CD4-positive, CD25-positive, alpha-beta regulatory T cell (primary cell): Measurements from ENCODE around the gene ITGB1. TPM values are rescaled to one million over a fixed set of nuclear protein-coding genes. Genes with fewer than 3 reads are reported as not detected.
"Not testable (repeated sequence)": the region's sequence is repeated elsewhere in the genome, so short reads cannot be mapped to it uniquely, and the experiment has no call there.

Experiments used
- ATAC-seq, 2 donors: fragments of 150-1000 bp; cut with Tn5 transposase; one replicate each; pipeline ENCODE4 v1.10.0; 2021; ENCODE audit warnings: low read depth in 2 of 2, moderate number of reproducible peaks in 2 of 2, moderate library complexity in 1 of 2
- DNase-seq, 3 donors: peaks; one replicate each; pipeline versions ENCODE4 v3.0.0 to v3.0.0-alpha.2; 2012 to 2022; ENCODE audit warnings: mixed read lengths in 1 of 3
- H3K27ac ChIP-seq: one replicate; pipeline ENCODE4 v1.7.0; 2013; ENCODE audit warnings: mild to moderate bottlenecking, low read length; ENCODE audit not compliant: insufficient read depth, poor library complexity, severe bottlenecking
- H3K27me3 ChIP-seq: one replicate; pipeline ENCODE4 v1.7.0; 2013; ENCODE audit warnings: low read length; ENCODE audit not compliant: control insufficient read depth, insufficient read depth
- H3K36me3 ChIP-seq: one replicate; pipeline ENCODE4 v1.7.0; 2013; ENCODE audit warnings: mild to moderate bottlenecking, low read length, moderate library complexity; ENCODE audit not compliant: control insufficient read depth, insufficient read depth
- H3K4me1 ChIP-seq: 2 replicates; pipeline ENCODE4 v1.7.0; 2013; ENCODE audit warnings: mild to moderate bottlenecking, low read length; ENCODE audit not compliant: insufficient read depth, control insufficient read depth, poor library complexity, severe bottlenecking
- H3K4me3 ChIP-seq: one replicate; pipeline ENCODE4 v1.7.0; 2013; ENCODE audit warnings: low read depth, mild to moderate bottlenecking, low read length, moderate library complexity
- H3K9me3 ChIP-seq, 2 experiments: 1 replicate in 1 of 2; 2 replicates in 1 of 2; pipeline ENCODE4 v1.7.0; 2013; ENCODE audit warnings: low read length in 2 of 2, mild to moderate bottlenecking in 1 of 2, moderate library complexity in 1 of 2; ENCODE audit not compliant: control insufficient read depth in 2 of 2
- H3K27ac Mint-ChIP-seq, 3 donors: one replicate each; pipeline ENCODE4 v1.8.0; 2020 to 2022; ENCODE audit warnings: mild to moderate bottlenecking in 3 of 3, mixed read lengths in 3 of 3, moderate library complexity in 2 of 3
- H3K27me3 Mint-ChIP-seq: one replicate; pipeline ENCODE4 v1.8.0; 2022; ENCODE audit warnings: mild to moderate bottlenecking, mixed read lengths
- H3K36me3 Mint-ChIP-seq: one replicate; pipeline ENCODE4 v1.8.0; 2020; ENCODE audit warnings: mixed read lengths
- H3K4me1 Mint-ChIP-seq, 4 donors: one replicate each; pipeline ENCODE4 v1.8.0; 2020 to 2022; ENCODE audit warnings: mixed read lengths in 4 of 4, mild to moderate bottlenecking in 1 of 4
- H3K4me3 Mint-ChIP-seq, 4 donors: one replicate each; pipeline ENCODE4 v1.8.0; 2020 to 2022; ENCODE audit warnings: mild to moderate bottlenecking in 4 of 4, mixed read lengths in 4 of 4, moderate library complexity in 3 of 4
- H3K9me3 Mint-ChIP-seq, 7 donors: one replicate each; pipeline ENCODE4 v1.8.0; 2020 to 2022; ENCODE audit warnings: mixed read lengths in 7 of 7, mild to moderate bottlenecking in 3 of 7, moderate library complexity in 2 of 7
- polyA plus RNA-seq, 4 donors: library from polyadenylated mRNA; unstranded; fragments of 300-500 nt; fragmentation: Illumina TruSeq; gene quantifications; one replicate each; pipeline ENCODE4 v1.2.3, GENCODE V29; 2021
- total RNA-seq: library from RNA; stranded (reverse); gene quantifications from one replicate; pipeline ENCODE4 v1.2.3, GENCODE V29; 2022

The ITGB1 gene
- total and polyA plus RNA-seq, 5 donors from 2014 or later, result 360 to 577 (median 524) TPM

- H3K27me3 Mint-ChIP-seq, result no peaks in the 10 kb centered on the region
- no peak for ATAC-seq
- peaks cover 13 to 24% (median 20%) of the 10 kb centered on the region in 4 donors for H3K4me1 Mint-ChIP-seq
- peaks cover 0 to 3% (median 0%) of the 10 kb centered on the region in 7 donors for H3K9me3 Mint-ChIP-seq
- H3K36me3 ChIP-seq, result peaks cover 81% of the 10 kb centered on the region
- no peaks in the 10 kb centered on the region for H3K4me1 ChIP-seq
- H3K27ac ChIP-seq, result no peak overlapping the region
- H3K4me3 Mint-ChIP-seq, result no peak overlapping the region
- H3K27me3 ChIP-seq, result no peaks in the 10 kb centered on the region
- peak overlapping the region in 2 of 3 donors; percentile 22 to 61 for H3K27ac Mint-ChIP-seq
- peaks cover 62% of the 10 kb centered on the region for H3K36me3 Mint-ChIP-seq
- no peak overlapping the region for H3K4me3 ChIP-seq
- H3K9me3 ChIP-seq, result no peaks in the 10 kb centered on the region
- DNase-seq, result no peak
Measured at GRCh38 chr10:32909456-32909855, 48.6 kb downstream of the ITGB1 start.

DNA sequence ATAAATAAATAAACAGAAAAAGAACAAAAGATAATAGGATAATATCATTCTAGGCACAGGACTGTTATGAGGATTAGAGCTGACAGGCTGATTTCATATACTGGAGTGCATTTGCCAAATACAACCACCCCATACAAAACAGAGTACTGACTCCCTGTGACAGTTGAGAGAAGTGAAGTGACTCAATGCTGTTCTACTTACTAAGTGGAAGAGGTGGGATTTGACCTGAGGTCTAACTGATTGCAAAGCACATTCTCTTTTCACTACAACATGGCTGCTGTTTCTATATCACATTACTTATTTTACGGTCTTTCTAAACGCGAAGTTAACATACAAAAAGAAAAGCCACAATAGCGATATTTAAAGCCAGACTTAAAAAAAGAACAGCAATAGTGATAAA is 51.4 kb downstream of the ITGB1 start:
- Mint-ChIP-seq H3K36me3 (peaks cover 62% of the 10 kb centered on the region), H3K4me3 (no peak overlapping the region)

GRCh38 chr10:32905466-32905865 is 52.6 kb downstream of the ITGB1 start:
- Mint-ChIP-seq H3K36me3 (peaks cover 57% of the 10 kb centered on the region), H3K4me3 (peak overlapping the region in 1 of 4 donors; percentile 17), H3K4me1 (peaks cover 8 to 24% (median 13%) of the 10 kb centered on the region in 4 donors), H3K27ac (peak overlapping the region in 2 of 3 donors; percentile 19 to 36), H3K27me3 (no peaks in the 10 kb centered on the region), H3K9me3 (no peaks in the 10 kb centered on the region)
- Histone ChIP-seq H3K27ac (peak overlapping the region; percentile 29), H3K27me3 (no peaks in the 10 kb centered on the region), H3K36me3 (peaks cover 85% of the 10 kb centered on the region), H3K4me3 (no peak overlapping the region), H3K9me3 (no peaks in the 10 kb centered on the region), H3K4me1 (no peaks in the 10 kb centered on the region)
- ATAC-seq (no peak), DNase-seq (no peak)

More for the DNA sequence above, 51.4 kb downstream of the ITGB1 start:
- H3K27me3 ChIP-seq, result no peaks in the 10 kb centered on the region
- DNase-seq (no peak), ATAC-seq (no peak)
- H3K4me1 ChIP-seq, result no peaks in the 10 kb centered on the region
- H3K9me3 ChIP-seq, result no peaks in the 10 kb centered on the region
- peaks cover 91% of the 10 kb centered on the region for H3K36me3 ChIP-seq
- Mint-ChIP-seq H3K4me1 (peaks cover 8 to 24% (median 15%) of the 10 kb centered on the region in 4 donors), H3K27ac (peak overlapping the region in 1 of 3 donors; percentile 20), H3K27me3 (no peaks in the 10 kb centered on the region), H3K9me3 (peaks cover 0 to 2% (median 0%) of the 10 kb centered on the region in 7 donors)
- H3K4me3 ChIP-seq, result no peak overlapping the region
- H3K27ac ChIP-seq, result no peak overlapping the region

GRCh38 chr10:32901815-32902214 is 56.2 kb downstream of the ITGB1 start:
- DNase-seq (no peak), ATAC-seq (no peak)
- H3K27me3 ChIP-seq, result no peaks in the 10 kb centered on the region
- H3K36me3 ChIP-seq, result peaks cover 85% of the 10 kb centered on the region
- Mint-ChIP-seq H3K9me3 (no peaks in the 10 kb centered on the region), H3K36me3 (peaks cover 59% of the 10 kb centered on the region), H3K4me1 (peaks cover 8 to 20% (median 12%) of the 10 kb centered on the region in 4 donors), H3K27ac (peak overlapping the region in 1 of 3 donors; percentile 42), H3K27me3 (no peaks in the 10 kb centered on the region), H3K4me3 (no peak overlapping the region)
- no peaks in the 10 kb centered on the region for H3K4me1 ChIP-seq
- H3K9me3 ChIP-seq, result no peaks in the 10 kb centered on the region
- peak overlapping the region; percentile 25 for H3K27ac ChIP-seq
- no peak overlapping the region for H3K4me3 ChIP-seq

DNA sequence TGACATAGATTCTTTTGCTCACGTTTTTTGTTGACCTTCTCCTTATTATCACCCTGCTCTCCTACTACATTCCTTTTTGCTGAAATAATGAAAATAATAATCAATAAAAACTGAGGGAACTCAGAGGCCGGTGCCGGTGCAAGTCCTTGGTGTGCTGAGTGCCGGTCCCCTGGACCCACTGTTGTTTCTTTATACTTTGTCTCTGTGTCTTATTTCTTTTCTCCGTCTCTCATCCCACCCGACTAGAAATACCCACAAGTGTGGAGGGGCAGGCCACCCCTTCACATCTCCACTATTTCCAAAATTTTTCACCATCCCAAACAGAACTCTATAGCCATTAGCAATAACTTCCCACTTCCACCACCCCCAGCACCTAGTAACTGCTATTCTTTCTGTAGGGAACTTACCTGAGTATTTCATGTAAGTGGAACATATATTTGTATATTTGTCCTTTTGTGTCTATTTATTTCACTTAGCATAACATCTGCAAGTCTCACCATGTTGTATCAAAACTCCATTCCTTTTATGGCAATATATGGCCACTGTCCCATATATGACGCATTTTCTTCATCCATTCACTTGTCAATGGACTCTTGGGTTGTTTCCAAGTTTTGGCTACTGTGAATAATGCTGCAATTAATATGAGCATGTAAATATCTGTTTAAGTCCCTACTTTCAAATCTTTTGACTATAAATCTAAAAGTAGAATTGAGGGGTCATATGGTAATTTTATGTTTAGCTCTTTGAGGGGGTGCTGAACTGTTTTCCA is 62.6 kb downstream of the ITGB1 start:
- DNase-seq, H3K27me3 ChIP-seq, ATAC-seq, H3K9me3 ChIP-seq, H3K27me3 Mint-ChIP-seq, H3K4me1 Mint-ChIP-seq, H3K4me3 Mint-ChIP-seq, H3K4me3 ChIP-seq, H3K27ac ChIP-seq, H3K9me3 Mint-ChIP-seq, H3K4me1 ChIP-seq: not testable (repeated sequence)
- peaks cover 44% of the 10 kb centered on the region for H3K36me3 ChIP-seq
- Mint-ChIP-seq H3K36me3 (peaks cover 42% of the 10 kb centered on the region), H3K27ac (peak overlapping the region in 1 of 3 donors; percentile 74)

GRCh38 chr10:32893916-32894664 is 63.9 kb downstream of the ITGB1 start:
- Histone ChIP-seq H3K36me3 (peaks cover 33% of the 10 kb centered on the region), H3K27ac (no peak overlapping the region)

GRCh38 chr10:32893434-32893833 is 64.6 kb downstream of the ITGB1 start:
- H3K36me3 Mint-ChIP-seq, result peaks cover 31% of the 10 kb centered on the region
- H3K27ac ChIP-seq, result peak overlapping the region; percentile 7
- H3K4me3 ChIP-seq, result no peak overlapping the region
- no peak overlapping the region for H3K4me3 Mint-ChIP-seq
- H3K9me3 ChIP-seq, result no peaks in the 10 kb centered on the region
- H3K36me3 ChIP-seq, result peaks cover 26% of the 10 kb centered on the region
- no peaks in the 10 kb centered on the region for H3K27me3 ChIP-seq
- no peaks in the 10 kb centered on the region for H3K9me3 Mint-ChIP-seq
- H3K27me3 Mint-ChIP-seq, result no peaks in the 10 kb centered on the region
- DNase-seq, result no peak
- H3K4me1 Mint-ChIP-seq, result peaks cover 7 to 21% (median 15%) of the 10 kb centered on the region in 4 donors
- ATAC-seq, result no peak
- peaks cover 4% of the 10 kb centered on the region for H3K4me1 ChIP-seq
- H3K27ac Mint-ChIP-seq, result no peak overlapping the region

More at GRCh38 chr10:32893916-32894664, 63.9 kb downstream of the ITGB1 start:
- Mint-ChIP-seq H3K27me3 (no peaks in the 10 kb centered on the region), H3K27ac (no peak overlapping the region), H3K36me3 (peaks cover 34% of the 10 kb centered on the region), H3K4me3 (no peak overlapping the region), H3K9me3 (no peaks in the 10 kb centered on the region), H3K4me1 (peaks cover 9 to 17% (median 15%) of the 10 kb centered on the region in 4 donors)
- H3K4me3 ChIP-seq, result no peak overlapping the region
- DNase-seq (no peak), ATAC-seq (no peak)
- no peaks in the 10 kb centered on the region for H3K9me3 ChIP-seq
- peaks cover 4% of the 10 kb centered on the region for H3K4me1 ChIP-seq
- no peaks in the 10 kb centered on the region for H3K27me3 ChIP-seq
